K562 (cell line): Measurements from ENCODE around the gene LLPH.

Experiments used
- CHD2 ChIP-seq: IDR thresholded peaks from 2 replicates; pipeline ENCODE4 v1.6.1; 2011; ENCODE audit warnings: low read depth, low read length
- CTCF ChIP-seq, 3 experiments: IDR thresholded peaks in 2 of 3; conservative IDR thresholded peaks in 1 of 3; 2 replicates each; pipeline ENCODE4 v1.5.1; 2011 to 2012; ENCODE audit warnings: low read length in 3 of 3, mild to moderate bottlenecking in 3 of 3, control low read depth in 2 of 3, improper control_type of control experiment in 1 of 3, inconsistent platforms in 1 of 3, low read depth in 1 of 3, mixed read lengths in 1 of 3, moderate library complexity in 1 of 3; ENCODE audit not compliant: insufficient read depth in 2 of 3
- FOXP1 ChIP-seq: sonication (generic); formaldehyde crosslinking; IDR thresholded peaks from 2 replicates; pipeline ENCODE4 v1.8.0; 2022; ENCODE audit warnings: mild to moderate bottlenecking, missing genetic modification reagents
- GABPA ChIP-seq: fragments of 200-800 bp; sonication (Bioruptor generic); conservative IDR thresholded peaks from 2 replicates; pipeline ENCODE4 v1.6.1; 2016; ENCODE audit warnings: low read depth, missing genetic modification characterization, missing compliant biosample characterization
- MCM2 ChIP-seq: fragments of 450-650 bp; IDR thresholded peaks from 2 replicates; pipeline ENCODE4 v1.6.1; 2017; ENCODE audit warnings: low read depth, mild to moderate bottlenecking
- POLR2AphosphoS2 ChIP-seq: IDR thresholded peaks from 2 replicates; pipeline ENCODE4 v1.6.1; 2012; ENCODE audit warnings: low read length, improper control_type of control experiment
- RAD51 ChIP-seq: fragments of 450-650 bp; IDR thresholded peaks from 2 replicates; pipeline ENCODE4 v1.7.1; 2016; ENCODE audit warnings: low read depth, mild to moderate bottlenecking, borderline replicate concordance

DNA sequence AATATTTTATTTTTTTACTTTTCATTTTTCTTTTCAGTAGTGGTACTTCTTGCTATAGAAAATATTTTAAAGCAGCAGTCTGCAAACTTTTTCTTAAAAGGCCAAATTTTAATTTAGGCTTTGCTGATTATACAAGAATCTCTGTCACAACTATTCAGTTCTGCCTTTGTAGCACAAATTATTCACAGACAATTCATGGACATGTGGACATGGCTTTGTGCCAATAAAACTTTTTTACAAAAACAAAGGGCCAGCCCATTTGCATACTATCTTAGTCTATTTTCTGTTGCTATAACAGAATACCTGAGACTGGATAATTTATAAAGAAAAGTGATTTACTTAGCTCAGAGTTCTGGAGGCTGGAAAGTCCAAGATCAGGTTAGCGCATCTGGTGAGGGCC is 17.1 kb downstream of the LLPH start:
- no peak for TF ChIP-seq GABPA
- no peak for TF ChIP-seq CTCF (IDR thresholded peaks at IDR 0.05 in 2 of 3, conservative IDR thresholded peaks at IDR 0.05 in 1 of 3; ENCODE audit: insufficient read depth in 2 of 3, low read depth in 1 of 3, low read length in 3 of 3)
- no peak for TF ChIP-seq MCM2
- TF ChIP-seq RAD51: no peak
- no peak for TF ChIP-seq FOXP1 (CRISPR knock-in tag)
- no peak for TF ChIP-seq CHD2
- no peak for TF ChIP-seq POLR2AphosphoS2
